T-helper 1 cell (primary cell): ENCODE data around the gene SHQ1.

Source experiments
- DNase-seq, 5 donors: peaks; one replicate each; pipeline ENCODE4 v3.0.0-alpha.2; 2012 to 2020

Gene SHQ1

DNA sequence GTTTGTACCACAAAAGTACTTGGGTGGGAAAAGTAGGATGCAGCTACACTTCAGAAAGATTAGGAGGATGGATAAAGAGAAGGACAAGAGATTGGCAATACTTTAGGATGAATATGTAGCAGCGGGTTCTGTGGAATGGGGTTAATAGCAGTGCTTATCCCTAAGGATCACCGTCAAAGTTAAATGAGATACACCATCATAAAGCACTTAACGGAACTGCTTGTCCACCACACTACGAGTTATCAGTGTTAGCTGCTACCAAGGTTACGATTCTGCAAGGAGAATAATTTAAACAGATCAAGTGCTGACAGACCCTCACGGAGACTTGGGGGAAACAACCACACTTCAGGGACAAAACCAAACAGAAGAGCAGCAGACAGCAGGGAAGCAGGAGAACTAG, 963 bp downstream of the SHQ1 start:
- DNase-seq = no peak

GRCh38 chr3:72846166-72846565, 2.1 kb downstream of the SHQ1 start:
- no peak for DNase-seq

DNA sequence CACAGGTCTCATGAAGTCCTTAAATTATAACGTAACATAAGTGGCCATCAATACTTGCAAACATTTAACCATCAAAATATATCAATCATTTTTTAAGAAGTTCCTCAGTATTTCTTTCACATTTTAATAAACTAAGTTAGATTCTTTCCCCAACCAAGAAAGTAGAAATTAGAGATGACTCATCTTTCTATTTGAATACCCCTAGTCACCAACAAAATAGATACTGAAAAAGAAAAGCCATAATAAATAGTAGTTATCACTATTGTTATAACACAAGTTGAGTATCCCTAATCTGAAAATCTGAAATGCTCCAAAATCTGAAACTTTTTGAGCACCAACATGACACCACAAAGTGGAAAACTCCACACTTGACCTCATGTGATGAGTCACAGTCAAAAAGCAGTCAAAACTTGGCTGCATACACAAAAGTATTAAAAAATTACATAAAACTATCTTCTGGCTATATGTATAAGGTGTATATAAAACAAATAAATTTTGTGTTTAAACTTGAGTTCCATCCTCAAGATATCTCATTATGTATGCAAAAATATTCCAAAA, 3.7 kb downstream of the SHQ1 start:
- peak in 1 of 5 donors; percentile 17 for DNase-seq

- no peak for DNase-seq
These were observed 9.2 kb downstream of the SHQ1 start for GRCh38 chr3:72839057-72839456.

DNA sequence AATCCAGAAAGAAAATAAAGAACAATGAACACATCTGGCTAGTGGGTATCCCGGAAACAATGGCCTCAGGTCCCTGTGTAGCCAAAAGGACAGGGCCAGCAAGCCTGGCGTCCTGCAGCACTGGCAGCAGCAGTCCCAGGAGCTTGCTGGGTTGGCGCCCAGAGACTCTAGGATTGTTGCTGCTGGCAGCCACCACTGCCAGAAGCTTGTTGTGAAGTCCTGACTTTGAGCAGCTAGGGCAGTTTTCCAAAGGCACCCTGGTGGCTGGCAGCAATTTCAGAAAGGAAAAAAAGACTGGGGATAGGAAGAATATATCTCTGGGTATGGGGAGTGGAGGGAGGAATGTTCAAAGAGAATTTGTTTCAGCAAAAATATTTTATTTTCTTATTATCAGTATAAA, 11.3 kb downstream of the SHQ1 start:
- no peak for DNase-seq

DNA sequence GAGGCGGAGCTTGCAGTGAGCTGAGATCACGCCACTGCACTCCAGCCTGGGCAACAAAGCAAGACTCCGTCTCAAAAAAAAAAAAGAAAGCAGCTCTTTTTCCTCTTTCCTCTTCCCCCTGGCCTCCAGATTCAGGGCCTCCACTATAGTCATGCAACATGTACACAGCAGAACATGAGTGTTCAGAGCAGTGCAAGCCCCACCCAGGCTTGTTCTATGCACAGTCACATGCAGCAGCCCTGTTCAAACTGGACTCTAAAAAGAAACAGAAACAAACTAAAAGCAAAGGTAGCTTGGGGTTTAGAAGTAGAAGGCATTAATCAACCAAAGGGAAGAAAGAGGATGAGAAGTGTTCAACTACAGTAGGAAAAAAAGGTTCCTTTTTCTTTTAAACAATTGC, 11.8 kb downstream of the SHQ1 start:
- no peak for DNase-seq

GRCh38 chr3:72830452-72831223, 17.6 kb downstream of the SHQ1 start:
- DNase-seq = no peak

DNA sequence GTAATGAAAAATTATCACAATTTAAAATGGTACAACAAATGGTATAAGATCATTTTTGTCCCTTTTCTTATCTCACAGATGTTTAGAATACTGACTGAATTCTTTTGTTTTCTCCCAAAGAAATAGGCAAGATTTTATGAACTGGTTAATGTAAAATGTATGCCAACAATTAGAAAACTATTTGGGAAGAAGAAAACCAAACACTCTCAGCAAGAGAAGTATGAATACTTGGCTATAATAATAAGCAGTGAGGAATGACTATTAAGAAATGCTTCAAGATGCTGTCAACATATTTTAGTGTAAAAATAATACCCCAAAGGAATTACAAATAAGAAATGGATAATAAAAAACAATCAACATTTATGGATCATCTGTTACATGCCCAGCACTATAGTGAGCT, 18.5 kb downstream of the SHQ1 start:
- no peak for DNase-seq

- DNase-seq = peak in 1 of 5 donors; percentile 54
These were observed 27.0 kb downstream of the SHQ1 start for GRCh38 chr3:72821161-72821781.

DNA sequence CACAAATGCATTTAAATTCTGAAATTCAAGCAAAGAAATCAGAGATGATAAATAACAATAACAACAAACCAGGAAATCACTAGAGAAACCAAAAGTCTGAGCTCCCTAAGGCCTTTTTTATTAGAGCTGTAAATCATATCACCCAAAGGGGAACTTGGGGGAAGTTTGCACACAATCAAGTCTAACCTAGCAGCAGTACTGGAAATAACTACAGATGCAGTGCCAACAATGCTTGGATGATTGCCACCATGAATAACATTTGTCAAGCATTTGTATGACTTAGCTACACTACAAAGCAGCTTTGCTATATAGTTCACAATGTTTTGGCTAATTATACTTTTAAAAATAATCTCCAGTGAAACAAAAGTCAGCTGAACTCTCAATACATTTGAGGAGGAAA, 27.8 kb downstream of the SHQ1 start:
- no peak for DNase-seq

DNA sequence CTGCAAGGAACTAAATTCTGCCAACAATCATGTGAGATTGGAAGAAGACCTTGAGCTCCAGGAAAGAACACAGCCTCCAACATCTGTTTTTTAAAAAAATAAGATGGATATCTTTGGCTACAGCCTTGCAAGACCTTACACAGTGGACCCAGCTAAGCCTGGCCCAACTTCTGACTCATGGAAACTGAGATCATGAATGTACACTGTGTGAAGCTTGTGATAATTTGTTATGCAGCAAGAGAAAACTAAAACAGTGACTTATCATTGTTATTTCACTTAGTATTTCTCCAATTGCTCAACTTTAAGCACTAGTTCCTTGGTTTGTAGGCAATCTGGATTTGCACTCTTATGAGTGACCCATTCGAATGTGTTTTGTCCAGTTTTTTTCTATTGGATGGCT, 29.3 kb downstream of the SHQ1 start:
- no peak for DNase-seq

DNA sequence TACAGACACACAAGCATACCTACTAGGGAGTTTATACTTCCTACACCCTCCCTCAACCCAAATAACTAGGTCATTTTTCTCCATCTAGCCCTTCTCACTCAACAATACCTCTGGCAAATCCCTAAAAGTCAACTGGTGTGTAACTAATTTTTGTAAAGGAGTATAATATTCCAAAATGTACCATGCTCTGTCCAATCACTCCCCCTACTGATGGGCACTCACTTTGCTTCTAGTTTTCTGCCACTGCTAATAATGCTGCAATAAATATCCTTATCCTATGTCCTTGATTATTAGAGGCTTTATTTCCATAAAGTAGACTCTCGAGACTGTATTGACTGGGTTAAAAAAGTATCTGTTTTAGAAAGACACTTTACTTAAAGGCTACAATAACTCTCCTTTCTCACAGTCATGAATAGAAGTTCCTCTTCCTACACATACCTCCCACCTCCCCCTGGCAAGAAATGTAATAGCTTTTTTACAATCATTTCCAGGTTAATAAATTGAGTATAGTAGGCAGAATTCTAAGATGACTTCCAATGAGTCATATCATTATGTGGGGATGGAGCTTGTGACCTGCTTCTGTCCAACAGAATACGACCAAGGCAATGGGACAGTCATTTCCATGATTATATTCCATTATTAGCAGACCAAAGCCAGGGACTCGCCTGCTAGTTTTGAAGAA, 30.0 kb downstream of the SHQ1 start:
- no peak for DNase-seq

DNA sequence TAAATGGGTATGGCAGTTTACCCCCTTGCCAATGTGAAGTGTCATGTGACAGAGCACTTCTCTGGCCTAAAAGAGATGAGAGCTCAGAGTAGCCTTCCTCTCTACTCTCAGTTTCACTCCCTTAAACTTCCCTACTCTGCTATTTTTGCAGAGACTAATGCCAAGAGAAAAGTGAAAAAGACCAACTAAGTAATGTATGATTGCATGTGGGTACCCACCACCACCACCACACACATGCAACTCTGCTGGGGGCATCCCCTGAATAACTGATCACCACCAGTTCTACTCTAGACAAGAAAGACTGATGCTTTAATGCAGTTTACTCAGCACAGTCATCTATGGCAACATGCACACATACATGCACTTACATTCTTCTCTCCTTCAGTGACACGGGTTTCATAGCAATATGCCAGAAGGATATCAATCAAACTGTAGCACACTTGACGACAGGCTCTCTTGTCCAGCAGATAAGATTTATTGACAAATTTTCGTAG, 31.3 kb downstream of the SHQ1 start:
- peak in 1 of 5 donors; percentile 20 for DNase-seq

DNA sequence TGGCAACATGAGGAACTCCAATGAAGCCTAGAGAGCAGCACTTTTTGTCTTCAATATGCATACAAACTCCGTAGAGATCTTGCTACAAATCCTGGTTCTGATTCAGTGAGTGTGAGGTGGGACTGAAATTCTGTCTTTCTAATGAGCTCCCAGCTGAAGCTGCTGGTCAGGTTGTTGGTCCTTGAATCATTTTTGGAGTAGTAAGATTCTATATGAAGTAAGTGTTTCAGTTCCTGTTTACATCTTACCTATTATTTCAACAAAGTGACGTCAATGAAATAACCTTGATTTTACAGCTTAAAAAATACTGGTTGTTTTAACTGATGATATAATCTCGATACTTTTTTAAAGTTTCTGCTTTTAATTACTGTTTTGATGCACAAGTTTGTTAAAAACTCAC, 33.9 kb downstream of the SHQ1 start:
- no peak for DNase-seq

GRCh38 chr3:72812201-72812600, 36.0 kb downstream of the SHQ1 start:
- DNase-seq = no peak

DNA sequence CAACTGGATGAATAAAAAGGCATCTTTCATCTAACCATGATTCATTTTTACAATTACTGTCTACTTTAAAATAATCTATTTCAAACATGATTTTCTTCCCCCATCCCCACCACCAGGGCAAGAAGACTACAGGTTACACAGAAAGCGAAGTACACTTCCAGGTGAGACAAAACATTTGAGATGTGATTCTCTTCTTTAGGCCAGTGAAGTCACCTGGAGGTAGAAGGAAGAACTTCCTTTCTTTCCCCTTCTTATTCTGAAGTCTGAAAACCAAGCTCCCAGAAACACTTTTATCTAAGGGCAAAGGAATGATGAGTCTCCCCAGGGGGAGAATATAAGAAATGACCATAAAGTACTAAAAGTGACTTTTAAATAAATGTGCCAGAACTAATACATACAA, 36.7 kb downstream of the SHQ1 start:
- no peak for DNase-seq

DNA sequence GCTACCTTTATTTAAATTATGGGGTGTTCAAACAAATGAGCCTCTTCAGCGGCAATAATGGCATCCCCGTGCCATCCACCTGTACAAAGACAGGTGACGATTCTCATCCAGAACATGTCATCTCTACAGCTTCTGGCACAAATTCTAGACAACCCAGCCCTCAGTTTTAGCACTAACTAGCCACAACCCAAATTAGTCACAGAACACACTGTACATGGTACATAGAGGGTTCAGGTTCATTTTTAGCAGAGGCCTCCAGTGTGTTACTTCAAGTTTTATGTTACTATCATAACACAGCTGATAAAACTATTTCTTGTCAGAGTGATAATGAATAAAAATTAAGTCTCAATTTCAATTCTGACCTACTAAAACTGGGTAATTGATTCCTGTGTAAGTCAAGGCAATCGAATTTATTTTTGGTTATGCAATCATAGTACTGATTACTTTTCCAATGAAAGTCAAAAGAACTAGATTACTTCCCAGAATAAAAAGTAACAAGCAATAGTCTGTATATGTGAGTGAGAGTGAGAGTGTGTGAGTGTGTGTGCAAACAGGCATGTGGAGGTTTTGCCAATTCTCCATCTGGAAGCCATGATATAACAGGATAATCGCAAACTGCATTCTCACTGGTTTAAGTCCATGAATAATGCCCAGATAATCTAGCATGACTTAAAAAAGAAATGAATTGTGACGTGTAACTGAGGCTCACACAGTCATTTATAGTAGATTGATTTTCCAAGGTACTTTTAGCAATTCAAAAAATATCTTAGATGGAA, 37.4 kb downstream of the SHQ1 start:
- no peak for DNase-seq

- DNase-seq = no peak
These were observed 38.2 kb downstream of the SHQ1 start for GRCh38 chr3:72810063-72810462.

GRCh38 chr3:72804361-72804760, 43.9 kb downstream of the SHQ1 start:
- no peak for DNase-seq

- DNase-seq = no peak
These were observed 44.7 kb downstream of the SHQ1 start for GRCh38 chr3:72803573-72803972.

DNA sequence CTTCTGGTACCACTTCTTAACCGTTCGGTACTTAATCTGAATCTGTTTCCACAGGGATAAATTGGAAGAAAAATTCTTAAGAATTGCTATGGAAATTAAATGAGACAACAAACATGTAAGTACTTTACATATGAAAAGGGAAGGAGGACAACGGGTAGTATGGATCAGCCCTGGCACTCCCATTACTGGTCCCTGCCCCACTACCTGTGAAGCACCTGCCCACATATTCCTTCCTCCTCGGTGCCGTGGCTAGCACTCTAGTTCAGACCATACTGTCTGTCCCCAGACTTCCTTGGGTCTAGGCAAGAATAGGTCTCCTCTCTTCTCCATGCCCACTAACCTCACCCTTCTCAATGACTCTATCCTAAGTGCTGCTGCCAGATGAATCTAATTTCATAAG, 46.2 kb downstream of the SHQ1 start:
- DNase-seq = no peak

GRCh38 chr3:72800869-72801268, 47.4 kb downstream of the SHQ1 start:
- no peak for DNase-seq
